SK-N-SH (cell line): ENCODE measurements around the gene HSPA9. TPM values are rescaled to one million over a fixed set of nuclear protein-coding genes. Genes with fewer than 3 reads are reported as not detected.
A peak's percentile ranks its signal among the peaks of the same experiment; 100 is the strongest.

Source experiments
- CTCF ChIA-PET: fragments of 300-600, 350-600 bp; formaldehyde crosslinking; extraction: SDS; loops from one replicate; lab custom pipeline; 2021; lab: Yijun Ruan, JAX
- POLR2A ChIA-PET: fragments of 350-600 bp; sonication (Branson Sonifier 250); formaldehyde crosslinking; extraction: SDS; loops from one replicate; lab custom pipeline; 2020; ENCODE audit warnings: antibody characterized with exemption, inconsistent platforms; lab: Yijun Ruan, JAX
- DNase-seq: peaks from one replicate; pipeline ENCODE4 v3.0.0; 2012
- H2AFZ ChIP-seq: fragments of 200-600 bp; sonication (generic); 2 replicates; pipeline ENCODE4 v1.8.1; 2016; ENCODE audit warnings: antibody characterized with exemption, mild to moderate bottlenecking, low read depth
- H3F3A ChIP-seq: fragments of 200-600 bp; sonication (generic); replicated peaks from 2 replicates; pipeline ENCODE3; 2016; ENCODE audit warnings: antibody characterized with exemption, mild to moderate bottlenecking; ENCODE audit not compliant: insufficient read depth
- H3K27ac ChIP-seq, 2 experiments: fragments of 200-500 bp in 1 of 2; fragments of 200-600 bp in 1 of 2; sonication (Bioruptor generic) in 1 of 2; sonication (generic), shearing (Covaris generic) in 1 of 2; 2 replicates each; pipeline versions ENCODE4 v1.5.1 to v1.6.1; 2014 to 2016; ENCODE audit warnings: low read depth in 2 of 2, inconsistent platforms in 1 of 2, low read length in 1 of 2, mild to moderate bottlenecking in 1 of 2, mixed read lengths in 1 of 2
- H3K27me3 ChIP-seq: fragments of 200-600 bp; sonication (generic), shearing (Covaris generic); 2 replicates; pipeline ENCODE4 v1.6.1; 2016; ENCODE audit warnings: mixed run types; ENCODE audit not compliant: insufficient read depth
- H3K36me3 ChIP-seq, 2 experiments: fragments of 200-500 bp in 1 of 2; fragments of 200-600 bp in 1 of 2; sonication (Bioruptor generic) in 1 of 2; sonication (generic) in 1 of 2; replicated peaks in 1 of 2; 2 replicates each; pipeline versions ENCODE3 to v1.5.1; 2014 to 2016; ENCODE audit warnings: low read length in 1 of 2, mild to moderate bottlenecking in 1 of 2; ENCODE audit not compliant: insufficient read depth in 2 of 2, control insufficient read depth in 1 of 2
- H3K4me1 ChIP-seq, 2 experiments: fragments of 200-500 bp in 1 of 2; fragments of 200-600 bp in 1 of 2; sonication (Bioruptor generic) in 1 of 2; sonication (generic), shearing (Covaris generic) in 1 of 2; 2 replicates each; pipeline versions ENCODE4 v1.5.1 to v1.6.1; 2014 to 2016; ENCODE audit warnings: low read depth in 1 of 2, low read length in 1 of 2, mixed run types in 1 of 2; ENCODE audit not compliant: insufficient read depth in 2 of 2, control insufficient read depth in 1 of 2
- H3K4me2 ChIP-seq: fragments of 200-600 bp; sonication (generic), shearing (Covaris generic); 2 replicates; pipeline ENCODE4 v1.6.1; 2017; ENCODE audit warnings: mixed run types
- H3K4me3 ChIP-seq, 2 experiments: fragments of 200-500 bp in 1 of 2; fragments of 200-600 bp in 1 of 2; sonication (Bioruptor generic) in 1 of 2; sonication (generic), shearing (Covaris generic) in 1 of 2; 2 replicates each; pipeline versions ENCODE4 v1.5.1 to v1.8.1; 2014 to 2016; ENCODE audit warnings: low read depth in 2 of 2, inconsistent platforms in 1 of 2, low read length in 1 of 2, mild to moderate bottlenecking in 1 of 2, mixed read lengths in 1 of 2, moderate library complexity in 1 of 2
- H3K79me2 ChIP-seq: fragments of 200-600 bp; sonication (generic); 2 replicates; pipeline ENCODE4 v1.8.1; 2017; ENCODE audit warnings: mild to moderate bottlenecking; ENCODE audit not compliant: insufficient read depth
- H3K9ac ChIP-seq: fragments of 200-600 bp; sonication (generic); 2 replicates; pipeline ENCODE4 v1.6.1; 2017; ENCODE audit warnings: mixed run types
- H3K9me2 ChIP-seq: fragments of 200-600 bp; sonication (generic); 2 replicates; pipeline ENCODE4 v1.6.1; 2017; ENCODE audit warnings: mixed run types
- H3K9me3 ChIP-seq: fragments of 200-600 bp; sonication (generic); 2 replicates; pipeline ENCODE4 v1.6.1; 2017; ENCODE audit warnings: mixed run types, mild to moderate bottlenecking, moderate library complexity
- H4K20me1 ChIP-seq: fragments of 200-600 bp; sonication (generic); 2 replicates; pipeline ENCODE4 v1.6.1; 2017; ENCODE audit warnings: mild to moderate bottlenecking, mixed run types; ENCODE audit not compliant: insufficient read depth
- CHD2 ChIP-seq: fragments of 150-350 bp; IDR thresholded peaks from 2 replicates; pipeline ENCODE4 v1.6.1; 2018; ENCODE audit warnings: low read length; ENCODE audit not compliant: partially characterized antibody
- EP300 ChIP-seq, 2 experiments: IDR thresholded peaks; 2 replicates each; pipeline versions ENCODE4 v1.4.0 to v1.6.1; 2012; ENCODE audit warnings: borderline replicate concordance in 1 of 2, low read depth in 1 of 2, low read length in 1 of 2
- FOSL2 ChIP-seq: IDR thresholded peaks from 2 replicates; pipeline ENCODE4 v1.4.0; 2012; ENCODE audit warnings: low read depth, mild to moderate bottlenecking, moderate library complexity, borderline replicate concordance
- FOXJ3 ChIP-seq: sonication (generic); formaldehyde crosslinking; IDR thresholded peaks from 2 replicates; pipeline ENCODE4 v1.5.1; 2020; ENCODE audit warnings: mild to moderate bottlenecking, missing genetic modification reagents
- FOXM1 ChIP-seq: IDR thresholded peaks from 2 replicates; pipeline ENCODE4 v1.4.0; 2012; ENCODE audit warnings: low read depth, mild to moderate bottlenecking
- GATA2 ChIP-seq: sonication (generic); formaldehyde crosslinking; IDR thresholded peaks from 2 replicates; pipeline ENCODE4 v1.5.0; 2020; ENCODE audit warnings: mild to moderate bottlenecking, missing genetic modification reagents
- MEF2A ChIP-seq: IDR thresholded peaks from 2 replicates; pipeline ENCODE4 v1.4.0; 2012; ENCODE audit warnings: low read depth, borderline replicate concordance
- MXI1 ChIP-seq: IDR thresholded peaks from 2 replicates; pipeline ENCODE4 v1.6.1; 2012; ENCODE audit warnings: mild to moderate bottlenecking, low read depth, low read length, improper control_type of control experiment
- NFIC ChIP-seq: IDR thresholded peaks from 2 replicates; pipeline ENCODE4 v1.4.0; 2012; ENCODE audit warnings: borderline replicate concordance
- POLR2AphosphoS5 ChIP-seq: IDR thresholded peaks from 2 replicates; pipeline ENCODE4 v1.6.1; 2012; ENCODE audit warnings: low read depth, low read length
- RCOR1 ChIP-seq: fragments of 150-350 bp; IDR thresholded peaks from 2 replicates; pipeline ENCODE4 v1.6.1; 2017; ENCODE audit warnings: antibody characterized with exemption, low read length
- RFX5 ChIP-seq: IDR thresholded peaks from 2 replicates; pipeline ENCODE4 v1.6.1; 2012; ENCODE audit warnings: mild to moderate bottlenecking, improper control_type of control experiment, low read length
- SMC3 ChIP-seq: IDR thresholded peaks from 2 replicates; pipeline ENCODE4 v1.6.1; 2012; ENCODE audit warnings: low read depth, low read length, improper control_type of control experiment
- YY1 ChIP-seq: IDR thresholded peaks from 2 replicates; pipeline ENCODE4 v1.4.0; 2012; ENCODE audit warnings: low read depth, mild to moderate bottlenecking
- WGBS: methylation state at CpG from one replicate; pipeline ENCODE4 v1.1.6; 2017; ENCODE audit warnings: low lambda C conversion rate; 5-methylcytosine and 5-hydroxymethylcytosine counted together
- polyA plus RNA-seq, 3 experiments: library from polyadenylated mRNA; depleted of rRNA; stranded (reverse); fragments of >200 nt; gene quantifications; 2 replicates each; pipeline ENCODE4 v1.2.3, GENCODE V29; 2012
- TF ChIP-seq, protein P1 (sequence below): IDR thresholded peaks from 2 replicates; pipeline ENCODE4 v1.4.0; 2012; ENCODE audit warnings: low read depth, borderline replicate concordance
- TF ChIP-seq, protein P2 (sequence below): IDR thresholded peaks from 2 replicates; pipeline ENCODE4 v1.6.1; 2012; ENCODE audit warnings: mild to moderate bottlenecking, low read depth, low read length, moderate library complexity
- TF ChIP-seq, protein P3 (sequence below): fragments of 150-350 bp; IDR thresholded peaks from 2 replicates; pipeline ENCODE4 v1.6.1; 2017; ENCODE audit warnings: antibody characterized with exemption, low read length, low read depth, borderline replicate concordance

HSPA9 gene
- polyA plus RNA-seq, 1 of the 3 experiments (the other 2 are of a cell fraction) = 153 TPM

- Histone ChIP-seq H3K27ac (peak overlapping the region in 1 of 2 experiments; percentile 13; a peak in 1 of 4 replicates), H3F3A (no peaks in the 10 kb centered on the region), H3K4me1 (peaks cover 0 to 44% of the 10 kb centered on the region in 2 experiments; a peak in 2 of 4 replicates), H2AFZ (no peak overlapping the region), H3K27me3 (peaks cover 7% of the 10 kb centered on the region; the same call in 1 of the 2 replicates), H3K4me2 (no peak overlapping the region), H3K9ac (no peak overlapping the region), H4K20me1 (no peaks in the 10 kb centered on the region), H3K36me3 (no peaks in the 10 kb centered on the region), H3K4me3 (no peak overlapping the region), H3K9me2 (no peaks in the 10 kb centered on the region), H3K9me3 (no peaks in the 10 kb centered on the region), H3K79me2 (no peaks in the 10 kb centered on the region)
- WGBS = 43% methylated on average over 6 of the region's 6 CpGs
- CTCF ChIA-PET = interaction anchor here (0.7 to 10.3 kb wide), 5 partner anchors 7 to 703 kb away, joined by 3 to 109 read pairs (median 5); no protein-coding TSS in a partner anchor
- DNase-seq = peak; percentile 50
- TF ChIP-seq, protein P1, sequence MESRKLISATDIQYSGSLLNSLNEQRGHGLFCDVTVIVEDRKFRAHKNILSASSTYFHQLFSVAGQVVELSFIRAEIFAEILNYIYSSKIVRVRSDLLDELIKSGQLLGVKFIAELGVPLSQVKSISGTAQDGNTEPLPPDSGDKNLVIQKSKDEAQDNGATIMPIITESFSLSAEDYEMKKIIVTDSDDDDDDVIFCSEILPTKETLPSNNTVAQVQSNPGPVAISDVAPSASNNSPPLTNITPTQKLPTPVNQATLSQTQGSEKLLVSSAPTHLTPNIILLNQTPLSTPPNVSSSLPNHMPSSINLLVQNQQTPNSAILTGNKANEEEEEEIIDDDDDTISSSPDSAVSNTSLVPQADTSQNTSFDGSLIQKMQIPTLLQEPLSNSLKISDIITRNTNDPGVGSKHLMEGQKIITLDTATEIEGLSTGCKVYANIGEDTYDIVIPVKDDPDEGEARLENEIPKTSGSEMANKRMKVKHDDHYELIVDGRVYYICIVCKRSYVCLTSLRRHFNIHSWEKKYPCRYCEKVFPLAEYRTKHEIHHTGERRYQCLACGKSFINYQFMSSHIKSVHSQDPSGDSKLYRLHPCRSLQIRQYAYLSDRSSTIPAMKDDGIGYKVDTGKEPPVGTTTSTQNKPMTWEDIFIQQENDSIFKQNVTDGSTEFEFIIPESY = no peak
- peak; percentile 85 for TF ChIP-seq GATA2
- no peak for TF ChIP-seq FOSL2
- TF ChIP-seq EP300 (IDR thresholded peaks at IDR 0.05; ENCODE audit: borderline replicate concordance in 1 of 2, low read depth in 1 of 2, low read length in 1 of 2) = peak in 1 of 2 experiments; percentile 32; a peak in 1 of 4 replicates
- TF ChIP-seq CHD2 = peak; percentile 63
- TF ChIP-seq MXI1 = 0 out of 2 replicates have a peak, but pooled peaks have one; percentile 28
- peak; percentile 49; the same call in 1 of the 2 replicates for TF ChIP-seq RCOR1
- POLR2A ChIA-PET = interaction anchor here (0.6 to 1.8 kb wide), 2 partner anchors 8 to 68 kb away, joined by 3 to 7 read pairs; no protein-coding TSS in a partner anchor
Measured at GRCh38 chr5:138602371-138603000, 27.3 kb upstream of the HSPA9 start.

DNA sequence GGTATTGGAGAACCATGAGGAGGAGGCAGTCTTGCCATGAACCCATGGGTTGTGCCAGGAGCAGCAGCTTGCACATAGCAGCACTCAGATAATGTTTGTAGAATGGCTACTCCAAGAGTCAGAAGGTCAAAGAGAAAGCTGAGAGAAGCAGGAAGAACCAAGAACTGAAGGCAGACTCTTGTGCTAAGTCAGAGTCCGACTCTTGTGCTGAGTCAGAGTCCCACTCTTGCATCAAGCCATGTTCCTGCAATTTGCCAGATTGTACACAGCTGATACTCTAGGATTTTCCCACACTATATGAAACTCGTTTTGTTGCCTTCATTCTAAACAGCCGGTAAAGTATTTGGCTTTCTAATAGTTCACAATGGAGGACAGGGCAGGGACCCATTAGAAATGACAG, 26.2 kb upstream of the HSPA9 start:
- POLR2A ChIA-PET = interaction anchor here (0.6 to 1.8 kb wide), 2 partner anchors 9 to 48 kb away, joined by 4 to 7 read pairs; no protein-coding TSS in a partner anchor
- whole genome bisulfite sequencing = 64% methylated on average over 3 of the region's 3 CpGs
- CTCF ChIA-PET = interaction anchor here (1.5 to 10.3 kb wide), 3 partner anchors 8 to 188 kb away, joined by 4 to 109 read pairs (median 42); no protein-coding TSS in a partner anchor

More for the DNA sequence above, 26.2 kb upstream of the HSPA9 start:
- Histone ChIP-seq H3K9ac (no peak overlapping the region), H3K9me2 (no peaks in the 10 kb centered on the region), H2AFZ (no peak overlapping the region), H3K4me3 (no peak overlapping the region), H3K36me3 (no peaks in the 10 kb centered on the region), H3F3A (no peaks in the 10 kb centered on the region), H3K27ac (no peak overlapping the region), H3K4me2 (no peak overlapping the region), H3K79me2 (no peaks in the 10 kb centered on the region), H3K27me3 (peaks cover 7% of the 10 kb centered on the region; the same call in 1 of the 2 replicates), H4K20me1 (no peaks in the 10 kb centered on the region), H3K4me1 (peaks cover 0 to 38% of the 10 kb centered on the region in 2 experiments; a peak in 1 of 4 replicates), H3K9me3 (no peaks in the 10 kb centered on the region)
- no peak for TF ChIP-seq FOXJ3 (CRISPR knock-in tag)
- no peak for TF ChIP-seq EP300 (IDR thresholded peaks at IDR 0.05; ENCODE audit: borderline replicate concordance in 1 of 2, low read depth in 1 of 2, low read length in 1 of 2)
- TF ChIP-seq, protein P2, sequence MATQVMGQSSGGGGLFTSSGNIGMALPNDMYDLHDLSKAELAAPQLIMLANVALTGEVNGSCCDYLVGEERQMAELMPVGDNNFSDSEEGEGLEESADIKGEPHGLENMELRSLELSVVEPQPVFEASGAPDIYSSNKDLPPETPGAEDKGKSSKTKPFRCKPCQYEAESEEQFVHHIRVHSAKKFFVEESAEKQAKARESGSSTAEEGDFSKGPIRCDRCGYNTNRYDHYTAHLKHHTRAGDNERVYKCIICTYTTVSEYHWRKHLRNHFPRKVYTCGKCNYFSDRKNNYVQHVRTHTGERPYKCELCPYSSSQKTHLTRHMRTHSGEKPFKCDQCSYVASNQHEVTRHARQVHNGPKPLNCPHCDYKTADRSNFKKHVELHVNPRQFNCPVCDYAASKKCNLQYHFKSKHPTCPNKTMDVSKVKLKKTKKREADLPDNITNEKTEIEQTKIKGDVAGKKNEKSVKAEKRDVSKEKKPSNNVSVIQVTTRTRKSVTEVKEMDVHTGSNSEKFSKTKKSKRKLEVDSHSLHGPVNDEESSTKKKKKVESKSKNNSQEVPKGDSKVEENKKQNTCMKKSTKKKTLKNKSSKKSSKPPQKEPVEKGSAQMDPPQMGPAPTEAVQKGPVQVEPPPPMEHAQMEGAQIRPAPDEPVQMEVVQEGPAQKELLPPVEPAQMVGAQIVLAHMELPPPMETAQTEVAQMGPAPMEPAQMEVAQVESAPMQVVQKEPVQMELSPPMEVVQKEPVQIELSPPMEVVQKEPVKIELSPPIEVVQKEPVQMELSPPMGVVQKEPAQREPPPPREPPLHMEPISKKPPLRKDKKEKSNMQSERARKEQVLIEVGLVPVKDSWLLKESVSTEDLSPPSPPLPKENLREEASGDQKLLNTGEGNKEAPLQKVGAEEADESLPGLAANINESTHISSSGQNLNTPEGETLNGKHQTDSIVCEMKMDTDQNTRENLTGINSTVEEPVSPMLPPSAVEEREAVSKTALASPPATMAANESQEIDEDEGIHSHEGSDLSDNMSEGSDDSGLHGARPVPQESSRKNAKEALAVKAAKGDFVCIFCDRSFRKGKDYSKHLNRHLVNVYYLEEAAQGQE = no peak
- TF ChIP-seq FOXM1 = no peak
- TF ChIP-seq NFIC = no peak
- no peak for TF ChIP-seq YY1
- no peak for TF ChIP-seq SMC3
- TF ChIP-seq RFX5 = no peak
- TF ChIP-seq, protein P3, sequence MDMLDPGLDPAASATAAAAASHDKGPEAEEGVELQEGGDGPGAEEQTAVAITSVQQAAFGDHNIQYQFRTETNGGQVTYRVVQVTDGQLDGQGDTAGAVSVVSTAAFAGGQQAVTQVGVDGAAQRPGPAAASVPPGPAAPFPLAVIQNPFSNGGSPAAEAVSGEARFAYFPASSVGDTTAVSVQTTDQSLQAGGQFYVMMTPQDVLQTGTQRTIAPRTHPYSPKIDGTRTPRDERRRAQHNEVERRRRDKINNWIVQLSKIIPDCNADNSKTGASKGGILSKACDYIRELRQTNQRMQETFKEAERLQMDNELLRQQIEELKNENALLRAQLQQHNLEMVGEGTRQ = no peak
- no peak for TF ChIP-seq MEF2A
- TF ChIP-seq POLR2AphosphoS5 = no peak
- DNase-seq = no peak
